GM19035 (cell line): ENCODE data around the gene NEU4.
"Not testable (repeated sequence)": the region's sequence is repeated elsewhere in the genome, so short reads cannot be mapped to it uniquely, and the experiment has no call there.

ENCODE experiments used
- ATAC-seq: cut with Tn5 transposase; IDR thresholded peaks from one replicate; pipeline ENCODE4 v1.9.1; 2021; ENCODE audit not compliant: unreplicated experiment

Gene NEU4

DNA sequence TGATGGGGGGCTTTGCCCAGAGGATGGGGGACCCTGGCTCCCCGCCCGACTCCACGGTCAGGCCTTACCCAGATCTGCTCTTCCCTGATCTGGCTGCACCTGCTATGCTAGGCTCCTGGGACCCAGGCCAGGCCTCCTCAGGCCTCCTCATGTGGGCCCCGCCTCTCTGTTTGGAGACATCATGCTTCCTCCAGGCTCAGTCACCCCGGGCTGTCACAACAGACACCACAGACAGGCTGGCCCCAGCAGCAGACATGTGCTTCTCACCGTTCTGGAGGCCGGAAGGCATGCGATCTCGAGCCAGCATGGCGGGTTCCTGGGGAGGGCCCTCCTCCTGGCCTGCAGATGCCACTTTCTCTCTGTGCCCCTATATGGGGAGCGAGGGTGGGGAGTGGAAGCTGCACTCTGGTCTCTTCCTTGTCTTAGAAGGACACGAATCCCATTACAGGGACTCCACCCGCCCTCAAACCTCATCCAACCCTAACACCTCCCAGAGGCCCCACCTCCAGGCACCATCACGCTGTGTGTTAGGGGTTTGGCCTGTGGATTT, 10.8 kb upstream of the NEU4 start:
- no peak for ATAC-seq

DNA sequence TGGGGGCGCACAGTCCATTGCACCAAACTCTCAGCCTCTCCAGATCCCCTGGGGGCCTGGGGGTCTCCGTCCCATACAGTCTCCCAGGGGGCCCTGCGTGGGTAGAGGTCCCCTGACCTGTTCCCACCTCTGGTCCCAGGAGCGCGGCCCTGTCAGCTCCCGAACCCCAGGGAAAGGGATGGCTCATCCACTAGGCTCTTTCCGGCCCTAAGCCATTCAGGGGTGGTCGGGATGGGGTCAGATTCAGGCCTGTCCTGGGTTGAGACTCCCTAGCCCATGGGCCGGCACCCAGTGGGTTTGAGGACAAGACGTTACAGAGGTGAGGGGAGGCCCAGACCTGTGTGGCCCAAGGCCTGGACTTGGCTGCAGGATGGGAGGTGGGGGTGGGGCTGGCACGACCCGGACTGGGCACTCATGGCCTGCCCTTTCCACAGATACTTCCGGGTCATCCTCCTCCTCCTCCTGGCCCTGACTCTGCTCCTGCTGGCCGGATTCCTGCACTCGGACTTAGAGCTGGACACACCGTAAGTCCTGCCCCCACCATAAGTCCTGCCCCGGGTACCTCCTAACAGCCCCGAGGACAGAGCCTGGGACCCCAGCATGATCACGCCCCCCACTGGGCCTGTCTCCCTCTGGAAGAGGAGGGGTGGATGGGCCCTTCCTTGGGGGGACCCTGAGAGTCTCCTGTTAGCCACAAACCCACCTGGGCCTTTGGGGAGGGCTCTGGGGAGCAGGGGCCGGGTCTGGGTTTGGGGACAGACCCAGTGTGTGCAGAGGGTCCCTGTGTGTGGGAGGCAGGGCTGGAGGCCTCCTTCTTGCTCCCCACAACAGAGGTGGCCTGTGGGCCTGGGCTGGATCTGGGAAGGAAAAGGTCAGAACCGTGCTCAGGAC, 10.1 kb upstream of the NEU4 start:
- ATAC-seq, result no peak

DNA sequence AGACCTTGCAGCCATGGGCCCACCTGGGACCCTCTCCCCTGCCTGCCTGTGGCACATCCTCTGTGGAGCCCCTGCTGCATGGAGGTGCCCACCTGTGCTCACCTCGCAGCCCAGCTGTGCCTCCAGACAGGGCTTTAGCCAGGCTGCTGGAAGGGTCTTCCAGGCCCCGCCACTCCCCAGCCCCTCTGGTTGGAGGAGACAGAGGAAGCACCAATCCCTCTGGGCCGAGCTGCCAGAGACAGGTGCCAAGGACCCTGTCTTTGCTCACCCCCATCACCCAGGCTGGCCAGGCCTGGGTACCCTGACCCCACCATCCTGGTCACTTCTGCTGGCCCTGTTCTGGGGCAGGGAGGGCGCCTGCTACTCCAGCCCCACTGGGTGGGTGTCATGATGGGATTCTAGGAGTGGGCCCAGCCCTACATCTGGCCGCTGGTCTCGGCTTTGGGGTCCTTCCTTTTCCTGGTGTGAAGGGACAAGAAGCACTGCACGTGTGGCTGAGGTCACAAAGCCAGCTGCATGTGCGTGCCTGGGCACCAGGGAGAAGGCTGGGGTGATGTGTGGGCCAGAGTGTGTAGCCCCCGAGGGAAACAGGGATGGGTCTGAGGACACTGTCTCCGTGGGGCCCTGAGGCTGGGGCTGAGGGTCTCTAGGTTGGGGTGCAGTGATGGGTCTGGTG, 9.3 kb upstream of the NEU4 start:
- ATAC-seq, result no peak

DNA sequence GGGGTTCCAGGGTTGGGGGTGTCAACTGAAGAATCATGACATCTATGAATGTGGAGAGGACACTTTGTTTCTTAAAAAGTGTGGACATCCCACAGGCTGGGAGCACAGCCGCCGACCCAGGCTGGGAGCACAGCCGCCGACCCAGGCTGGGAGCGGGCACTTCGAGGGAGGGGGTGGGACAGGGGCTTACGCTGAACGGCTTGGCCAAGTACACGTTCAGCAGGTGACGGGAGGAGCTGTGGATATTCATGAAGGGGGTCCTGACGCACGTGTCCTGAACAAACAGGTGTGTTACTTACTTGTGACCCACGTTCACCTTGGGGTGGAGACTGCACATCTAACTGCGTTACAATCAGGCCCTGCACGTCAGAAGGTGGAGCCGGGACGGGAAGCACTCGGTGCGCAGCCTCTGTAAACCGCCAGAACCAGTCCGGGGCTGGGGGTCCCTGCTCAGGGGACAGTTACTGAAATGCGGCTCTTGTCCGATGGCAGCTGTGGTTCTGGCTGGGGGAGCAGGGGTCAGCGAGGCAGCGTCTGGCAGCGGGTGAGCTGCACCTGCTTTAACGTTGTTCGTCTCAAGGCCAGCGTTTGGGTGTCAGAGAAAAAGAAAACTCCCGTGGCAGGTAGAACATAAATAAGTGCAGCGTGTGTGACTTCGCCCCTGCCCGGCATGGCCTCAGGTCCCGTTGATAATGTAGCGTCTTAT, 8.6 kb upstream of the NEU4 start:
- ATAC-seq, result not testable (repeated sequence)

DNA sequence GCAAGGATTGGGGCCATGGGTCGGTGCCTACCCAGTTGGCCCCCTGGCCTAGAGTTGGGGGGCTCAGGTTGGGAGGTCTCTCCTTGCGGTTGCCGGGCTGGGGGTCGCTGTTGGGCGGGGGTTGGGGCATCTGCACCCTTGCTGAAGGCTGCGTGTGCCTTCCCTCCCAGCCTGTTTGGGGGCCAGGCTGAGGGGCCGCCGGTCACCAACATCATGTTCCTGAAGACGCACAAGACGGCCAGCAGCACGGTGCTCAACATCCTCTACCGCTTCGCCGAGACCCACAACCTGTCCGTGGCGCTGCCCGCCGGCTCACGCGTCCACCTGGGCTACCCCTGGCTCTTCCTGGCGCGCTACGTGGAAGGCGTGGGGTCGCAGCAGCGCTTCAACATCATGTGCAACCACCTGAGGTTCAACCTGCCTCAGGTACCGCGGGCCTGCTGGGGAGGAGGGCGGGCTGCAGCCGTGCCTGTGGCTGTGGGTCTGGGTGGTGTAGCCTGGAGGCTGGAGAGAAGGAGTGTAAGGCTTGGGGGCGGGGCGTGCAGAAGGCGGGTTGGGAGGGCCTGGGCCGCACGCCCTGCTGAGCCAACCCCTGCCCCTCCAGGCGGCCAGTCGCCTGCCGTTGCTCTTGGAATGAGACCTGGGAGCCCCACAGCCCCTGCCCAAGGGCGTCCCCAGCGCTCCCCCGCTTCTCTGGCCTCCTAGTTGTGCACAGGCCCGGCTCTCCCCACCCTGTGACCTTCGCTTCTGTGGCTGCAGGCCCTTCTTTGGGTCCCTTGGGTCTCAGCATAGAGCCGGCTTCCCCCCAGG, 7.2 kb upstream of the NEU4 start:
- ATAC-seq, result no peak

DNA sequence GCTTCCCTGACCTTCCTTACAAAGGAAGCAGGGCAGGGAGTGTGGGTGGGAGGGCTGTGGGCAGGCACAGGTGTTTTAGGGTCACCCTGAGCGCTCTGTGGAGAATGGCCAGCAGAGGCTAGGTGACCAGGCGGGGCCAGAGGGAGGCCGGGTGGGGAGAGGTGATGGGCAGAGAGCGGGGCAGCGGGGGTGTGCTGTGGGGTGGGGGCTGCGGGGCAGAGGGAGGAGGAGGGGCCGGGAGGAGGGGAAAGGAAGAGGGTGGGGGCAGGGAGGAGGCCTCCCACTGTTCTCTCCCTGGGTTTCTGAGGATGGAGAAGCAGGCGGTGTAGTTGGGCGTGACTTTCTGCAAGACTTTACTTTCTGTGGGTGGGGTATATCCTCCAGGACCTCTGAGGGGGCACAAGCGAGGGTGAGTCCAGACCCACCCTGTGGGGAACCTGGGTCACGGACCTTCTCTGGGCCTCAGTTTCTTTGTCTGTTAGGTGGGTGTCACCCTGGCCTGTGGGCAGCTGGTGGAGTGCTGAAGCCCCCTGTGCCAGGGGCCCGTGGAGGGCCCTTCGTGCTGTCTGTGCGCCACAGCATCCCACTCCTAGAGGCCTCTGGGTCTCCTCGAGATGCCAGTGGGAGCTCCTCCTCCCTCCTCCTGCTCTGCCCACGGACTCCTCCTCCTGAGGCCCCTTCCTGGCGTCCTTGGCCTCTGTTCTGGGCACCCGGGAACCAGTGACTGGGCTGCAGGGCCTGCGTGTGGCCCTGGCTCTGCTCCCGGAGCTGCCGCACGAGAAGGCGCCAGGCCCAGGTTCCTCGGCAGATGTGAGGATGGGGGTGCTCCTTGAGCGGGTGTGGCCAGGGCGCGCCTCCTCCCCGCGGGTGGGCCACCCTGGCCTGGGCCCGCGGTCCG, 6.3 kb upstream of the NEU4 start:
- no peak for ATAC-seq

DNA sequence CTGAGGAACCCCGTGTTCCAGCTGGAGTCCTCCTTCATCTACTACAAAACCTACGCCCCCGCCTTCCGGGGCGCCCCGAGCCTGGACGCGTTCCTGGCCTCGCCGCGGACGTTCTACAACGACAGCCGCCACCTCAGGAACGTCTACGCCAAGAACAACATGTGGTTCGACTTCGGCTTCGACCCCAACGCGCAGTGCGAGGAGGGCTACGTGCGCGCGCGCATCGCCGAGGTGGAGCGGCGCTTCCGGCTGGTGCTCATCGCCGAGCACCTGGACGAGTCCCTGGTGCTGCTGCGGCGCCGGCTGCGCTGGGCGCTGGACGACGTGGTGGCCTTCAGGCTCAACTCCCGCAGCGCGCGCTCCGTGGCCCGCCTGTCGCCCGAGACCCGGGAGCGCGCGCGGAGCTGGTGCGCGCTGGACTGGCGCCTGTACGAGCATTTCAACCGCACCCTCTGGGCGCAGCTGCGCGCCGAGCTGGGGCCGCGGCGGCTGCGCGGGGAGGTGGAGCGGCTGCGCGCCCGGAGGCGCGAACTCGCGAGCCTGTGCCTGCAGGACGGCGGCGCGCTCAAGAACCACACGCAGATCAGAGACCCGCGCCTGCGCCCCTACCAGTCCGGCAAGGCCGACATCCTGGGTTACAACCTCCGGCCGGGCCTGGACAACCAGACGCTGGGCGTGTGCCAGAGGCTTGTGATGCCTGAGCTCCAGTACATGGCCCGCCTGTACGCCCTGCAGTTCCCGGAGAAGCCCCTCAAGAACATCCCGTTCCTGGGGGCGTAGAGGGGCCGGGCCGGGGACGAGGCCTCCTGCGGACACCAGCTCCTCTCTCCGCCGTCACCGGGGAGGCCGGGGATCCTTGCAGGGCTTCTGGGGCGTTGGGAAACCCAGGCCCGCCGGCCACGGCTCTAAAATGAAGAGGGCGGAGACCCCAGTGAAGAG, 5.3 kb upstream of the NEU4 start:
- ATAC-seq, result peak; percentile 58

DNA sequence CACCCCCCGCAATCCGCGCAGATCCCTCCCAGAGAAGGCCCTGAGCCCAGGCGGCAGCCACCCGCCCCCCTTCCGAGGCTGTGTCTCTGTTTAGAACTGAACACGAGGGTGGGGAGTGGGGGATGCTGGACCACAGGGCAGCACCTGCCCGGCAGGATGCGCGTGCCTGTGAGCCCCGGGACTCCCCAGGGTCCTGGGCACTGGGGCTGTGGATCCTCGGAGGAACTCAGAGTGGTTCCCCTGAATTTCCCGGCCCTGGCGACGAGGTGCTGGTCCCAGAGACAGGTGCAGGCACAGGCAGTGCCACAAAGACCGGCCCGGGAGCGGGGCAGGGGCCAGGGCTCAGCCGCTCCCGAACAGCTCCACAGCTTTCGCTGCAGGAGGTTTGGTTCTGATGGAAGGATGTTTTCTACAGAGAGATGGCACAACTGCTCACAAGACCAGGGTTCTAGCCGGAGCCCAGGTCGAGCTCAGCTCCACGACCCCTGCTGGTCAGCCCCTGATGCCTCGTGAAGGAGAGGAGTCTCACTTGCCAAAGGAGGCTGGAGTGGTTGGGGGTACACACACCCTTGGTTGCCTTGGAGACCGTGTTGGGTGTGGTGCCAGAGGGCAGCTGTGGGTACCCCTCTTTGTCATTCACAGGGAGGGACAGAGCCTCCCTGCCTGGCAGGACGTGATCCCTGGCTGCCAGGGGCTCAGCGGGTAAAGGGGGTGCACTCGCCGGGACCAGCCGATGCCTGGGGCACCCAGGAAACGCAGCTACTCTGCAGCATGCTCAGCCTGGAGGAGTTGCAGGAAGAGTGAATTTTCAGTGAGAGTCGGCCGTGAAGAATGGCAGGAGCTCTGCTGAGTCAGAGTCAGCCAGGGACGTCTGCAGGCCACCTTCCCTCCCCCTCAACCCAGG, 4.4 kb upstream of the NEU4 start:
- ATAC-seq, result peak; percentile 26

DNA sequence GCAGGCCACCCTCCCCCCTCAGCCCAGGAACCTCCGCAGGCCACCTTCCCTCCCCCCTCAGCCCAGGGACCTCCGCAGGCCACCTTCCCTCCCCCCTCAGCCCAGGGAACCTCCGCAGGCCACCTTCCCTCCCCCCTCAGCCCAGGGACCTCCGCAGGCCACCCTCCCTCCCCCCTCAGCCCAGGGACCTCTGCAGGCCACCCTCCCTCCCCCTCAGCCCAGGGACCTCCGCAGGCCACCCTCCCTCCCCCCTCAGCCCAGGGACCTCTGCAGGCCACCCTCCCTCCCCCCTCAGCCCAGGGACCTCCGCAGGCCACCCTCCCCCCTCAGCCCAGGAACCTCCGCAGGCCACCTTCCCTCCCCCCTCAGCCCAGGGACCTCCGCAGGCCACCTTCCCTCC, 2.8 kb upstream of the NEU4 start:
- ATAC-seq, result not testable (repeated sequence)

DNA sequence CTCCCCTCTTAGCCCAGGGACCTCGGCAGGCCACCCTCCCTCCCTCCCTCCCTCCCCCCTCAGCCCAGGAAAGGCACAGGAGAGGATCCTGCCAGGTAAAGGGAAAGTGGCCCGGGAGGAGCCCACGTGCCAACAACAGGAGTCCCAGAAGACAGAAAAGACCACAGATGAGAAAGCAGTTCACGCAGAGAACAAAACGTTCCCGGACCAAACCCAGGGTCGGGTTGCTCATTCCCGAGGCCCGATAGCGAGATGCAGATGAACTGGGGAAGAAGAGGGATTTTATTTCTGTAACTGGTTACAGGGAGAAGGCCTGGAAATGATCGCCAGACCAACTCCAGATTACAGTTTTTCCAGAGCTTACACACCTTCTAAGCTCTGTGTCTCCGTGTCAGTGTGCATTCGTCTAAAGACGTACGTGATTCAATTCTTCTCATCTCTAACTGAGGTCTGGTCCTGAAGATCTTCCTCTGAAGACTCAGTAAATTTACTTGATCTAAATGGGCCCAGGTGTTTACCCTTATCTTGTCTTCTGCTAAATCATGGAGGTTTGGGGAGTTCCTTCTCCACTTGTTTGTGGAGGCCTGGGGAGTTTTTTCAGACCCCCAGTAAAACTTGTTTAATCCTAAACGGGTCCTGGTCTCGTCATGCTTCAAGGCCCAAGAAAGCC, 807 bp upstream of the NEU4 start:
- ATAC-seq, result no peak

DNA sequence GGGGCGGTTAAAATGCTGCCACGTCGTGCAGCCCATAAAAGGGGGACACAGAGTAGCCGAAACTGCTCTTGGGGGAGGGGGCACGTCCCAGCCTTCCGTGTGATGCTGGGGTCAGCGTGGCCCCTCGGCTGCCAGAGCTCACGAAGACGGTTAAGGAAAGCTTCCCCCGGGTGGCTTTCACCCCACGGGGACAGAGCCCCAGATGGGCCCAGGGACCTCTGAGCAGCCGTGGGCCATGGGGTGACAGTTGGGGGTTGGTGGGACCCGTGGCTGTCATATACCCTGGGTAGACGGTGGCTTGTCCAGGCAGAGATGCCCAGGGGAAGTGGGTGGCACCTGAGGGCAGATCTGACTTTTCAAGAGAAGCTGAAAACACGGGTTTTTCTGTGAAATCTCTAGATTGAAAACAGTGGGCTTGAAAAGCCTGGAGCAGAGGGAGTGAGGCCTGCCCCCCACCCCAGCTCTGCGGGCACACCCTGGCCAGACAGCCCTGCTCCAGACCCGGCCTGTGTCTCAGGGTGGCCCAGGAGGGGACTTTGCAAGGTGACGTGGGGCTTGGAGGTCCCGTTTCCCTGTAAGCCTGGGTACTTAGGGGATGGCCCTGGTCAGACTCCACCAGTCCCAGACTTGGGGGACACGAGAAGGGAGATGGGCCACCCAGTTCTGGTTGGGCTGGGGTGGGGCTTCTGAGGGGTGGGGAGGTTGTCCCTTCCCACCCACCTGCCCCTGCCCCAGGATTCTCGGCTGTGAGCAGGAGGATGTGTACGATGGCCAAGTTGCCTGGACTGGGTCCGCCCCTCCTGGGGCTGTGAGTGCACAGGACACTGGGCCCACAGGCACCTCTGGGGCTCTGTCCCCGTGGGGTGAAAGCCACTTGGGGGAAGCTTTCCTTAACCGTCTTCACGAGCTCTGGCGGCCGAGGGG, 652 bp downstream of the NEU4 start:
- ATAC-seq, result no peak

DNA sequence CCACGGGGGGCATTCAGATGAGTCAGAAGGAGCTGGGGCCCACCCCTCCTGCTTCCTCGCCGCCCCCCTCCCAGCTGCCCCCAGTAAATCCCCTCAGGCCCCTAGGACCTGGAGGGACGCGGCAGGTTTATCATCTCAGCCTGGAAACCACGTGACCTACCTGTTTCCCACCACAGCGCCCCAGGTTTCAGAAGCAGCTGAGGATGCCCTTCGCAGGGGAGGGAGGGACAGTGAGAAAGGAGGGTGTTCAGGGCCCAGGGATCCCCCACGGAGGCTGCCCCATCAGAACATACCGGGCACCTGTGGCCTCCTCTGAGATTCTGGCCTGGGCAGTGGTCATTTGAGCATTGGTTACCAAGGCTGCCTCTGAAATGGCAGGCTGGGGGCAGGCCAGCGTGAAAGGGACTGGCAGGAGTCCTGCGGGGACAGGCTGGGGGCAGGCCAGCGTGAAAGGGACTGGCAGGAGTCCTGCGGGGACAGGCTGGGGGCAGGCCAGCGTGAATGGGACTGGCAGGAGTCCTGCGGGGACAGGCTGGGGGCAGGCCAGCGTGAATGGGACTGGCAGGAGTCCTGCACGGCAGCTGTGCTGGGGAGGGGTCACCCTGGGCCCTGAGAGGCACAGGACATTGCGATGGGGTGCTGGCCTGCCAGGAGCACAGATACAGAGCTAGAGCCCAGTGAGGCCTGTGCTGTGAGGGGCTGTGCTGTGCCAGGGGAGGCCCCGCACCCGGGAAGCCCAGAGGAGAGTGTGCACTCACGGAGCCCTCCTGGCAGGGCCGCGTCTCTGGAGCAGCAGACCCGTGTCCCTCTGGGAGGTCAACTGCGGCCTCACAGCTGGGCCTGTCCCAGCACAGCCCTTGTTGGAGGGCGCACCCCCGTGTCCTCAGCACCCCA, 1.6 kb downstream of the NEU4 start:
- ATAC-seq, result no peak

DNA sequence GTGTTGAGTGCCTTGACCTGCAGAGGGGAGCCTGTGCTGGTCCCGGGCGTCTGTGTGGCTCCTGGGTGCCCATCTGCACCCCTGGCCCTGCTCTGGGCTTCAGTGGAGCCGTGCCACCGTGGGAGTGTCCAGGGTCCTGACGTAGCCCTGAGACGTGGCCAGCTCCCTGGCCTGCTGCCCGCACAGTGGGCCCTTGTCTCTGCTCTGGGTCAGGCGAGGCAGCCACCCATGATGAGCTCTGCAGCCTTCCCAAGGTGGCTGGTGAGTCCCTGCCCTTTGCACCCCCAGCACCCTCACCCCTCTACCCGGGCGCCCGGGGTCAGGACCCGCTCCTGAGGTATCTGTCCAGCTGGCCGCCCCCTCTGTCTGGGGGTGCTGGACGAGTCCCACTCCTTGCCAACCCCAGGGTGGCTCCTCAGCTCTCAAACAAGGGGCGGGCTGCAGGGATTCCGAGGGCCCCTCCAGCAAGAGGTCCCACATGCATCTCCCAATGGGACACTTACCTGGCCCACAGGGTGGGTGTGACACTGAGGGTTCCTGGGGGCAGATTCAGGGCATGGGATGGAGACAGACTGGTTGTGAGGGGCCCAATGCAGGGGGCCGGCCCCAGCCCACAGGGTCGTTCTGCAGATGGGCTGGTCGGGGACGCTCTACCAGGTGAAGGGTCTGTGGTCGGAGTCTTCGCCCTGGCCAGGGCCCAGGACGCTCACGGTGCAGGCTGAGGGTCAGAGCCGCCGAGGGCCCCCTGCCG, 2.4 kb downstream of the NEU4 start:
- ATAC-seq, result no peak
